Activated CD4-positive, alpha-beta T cell treated with anti-CD3 and anti-CD28 coated beads for 48 hours (primary cell): ENCODE results near the gene CREB3L2.
A peak's percentile ranks its signal among the peaks of the same experiment; 100 is the strongest.
"Not testable (repeated sequence)": the region's sequence is repeated elsewhere in the genome, so short reads cannot be mapped to it uniquely, and the experiment has no call there.

Experiments
- DNase-seq: peaks from one replicate; pipeline ENCODE4 v3.0.0-alpha.2; 2020

Gene CREB3L2, protein sequence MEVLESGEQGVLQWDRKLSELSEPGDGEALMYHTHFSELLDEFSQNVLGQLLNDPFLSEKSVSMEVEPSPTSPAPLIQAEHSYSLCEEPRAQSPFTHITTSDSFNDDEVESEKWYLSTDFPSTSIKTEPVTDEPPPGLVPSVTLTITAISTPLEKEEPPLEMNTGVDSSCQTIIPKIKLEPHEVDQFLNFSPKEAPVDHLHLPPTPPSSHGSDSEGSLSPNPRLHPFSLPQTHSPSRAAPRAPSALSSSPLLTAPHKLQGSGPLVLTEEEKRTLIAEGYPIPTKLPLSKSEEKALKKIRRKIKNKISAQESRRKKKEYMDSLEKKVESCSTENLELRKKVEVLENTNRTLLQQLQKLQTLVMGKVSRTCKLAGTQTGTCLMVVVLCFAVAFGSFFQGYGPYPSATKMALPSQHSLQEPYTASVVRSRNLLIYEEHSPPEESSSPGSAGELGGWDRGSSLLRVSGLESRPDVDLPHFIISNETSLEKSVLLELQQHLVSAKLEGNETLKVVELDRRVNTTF

DNA sequence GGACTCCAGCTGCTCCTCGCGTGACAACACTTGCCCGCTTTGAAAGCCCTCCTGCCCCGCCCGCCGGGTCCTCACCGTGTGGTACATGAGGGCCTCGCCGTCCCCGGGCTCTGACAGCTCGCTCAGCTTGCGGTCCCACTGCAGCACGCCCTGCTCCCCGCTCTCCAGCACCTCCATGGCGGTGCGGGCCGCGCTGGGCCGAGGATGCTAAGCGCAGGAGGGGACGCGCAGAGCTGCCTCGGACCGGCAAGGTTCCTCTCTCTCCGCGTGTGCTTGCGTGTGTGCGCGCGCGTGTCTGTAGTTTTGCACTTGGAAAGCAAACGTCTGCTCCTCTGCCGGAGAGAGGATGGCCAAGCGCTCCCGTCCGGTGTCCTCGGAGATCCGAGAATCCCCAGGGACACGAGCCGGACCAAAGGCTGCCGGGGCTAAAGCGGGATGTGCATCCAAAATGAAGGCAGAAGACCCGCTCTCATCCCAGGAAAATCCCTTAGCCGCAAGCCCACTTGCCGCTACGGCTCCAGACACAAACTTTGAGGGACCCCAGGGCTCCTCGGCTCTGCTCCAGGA is at the start of gene CREB3L2:
Gene CREB3L2, minus strand, starts transcription at position 558 of the 567 bp plus-strand sequence. Its CDS starts 381 bp downstream, at position 177.
- peak; percentile 77 for DNase-seq

DNA sequence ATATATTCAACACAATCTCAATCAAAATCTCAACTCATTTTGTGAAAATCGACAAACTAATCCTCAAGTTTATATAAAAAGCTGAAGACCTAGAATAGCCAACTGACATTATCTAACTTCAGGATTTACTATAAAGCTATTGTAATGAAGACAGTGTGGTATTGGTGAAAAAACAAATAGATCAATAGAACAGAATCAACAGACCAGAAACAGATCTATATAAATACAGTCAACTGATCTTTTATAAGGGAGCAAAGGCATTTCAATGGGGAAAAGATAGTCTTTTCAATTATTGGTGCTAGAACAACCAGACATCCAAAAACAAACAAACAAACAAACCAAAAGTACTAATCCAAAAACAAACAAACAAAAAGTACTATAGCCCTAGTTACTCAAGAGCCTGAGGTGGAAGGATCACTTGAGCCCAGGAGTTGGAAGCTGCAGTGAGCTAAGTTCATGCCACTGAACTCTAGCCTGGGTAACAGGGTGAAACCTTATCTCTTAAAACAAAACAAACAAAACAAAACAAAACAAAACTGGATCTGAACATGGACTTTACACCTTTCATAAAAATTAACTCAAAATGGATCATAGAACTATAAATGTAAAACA is 47.7 kb upstream of the CREB3L2 start:
- DNase-seq: no peak

DNA sequence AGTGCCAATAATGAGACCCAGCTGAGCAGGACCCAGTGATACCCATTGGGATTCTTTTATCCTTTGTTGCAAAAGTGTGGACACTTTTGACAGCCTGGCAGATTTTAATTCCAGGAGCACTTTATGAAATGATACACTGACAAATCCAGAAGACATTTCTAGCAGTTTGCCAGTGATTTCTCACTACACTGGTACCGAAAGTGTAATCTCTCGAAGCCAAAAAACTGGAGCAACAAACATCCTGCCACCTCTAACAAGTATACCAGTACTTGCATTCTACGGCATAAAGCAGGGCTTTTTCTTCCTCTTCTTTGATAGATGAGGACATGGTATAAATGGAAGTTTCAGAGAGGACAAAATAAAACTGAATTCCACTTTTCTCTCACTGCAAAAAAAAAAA is 46.0 kb upstream of the CREB3L2 start:
- DNase-seq: no peak

DNA sequence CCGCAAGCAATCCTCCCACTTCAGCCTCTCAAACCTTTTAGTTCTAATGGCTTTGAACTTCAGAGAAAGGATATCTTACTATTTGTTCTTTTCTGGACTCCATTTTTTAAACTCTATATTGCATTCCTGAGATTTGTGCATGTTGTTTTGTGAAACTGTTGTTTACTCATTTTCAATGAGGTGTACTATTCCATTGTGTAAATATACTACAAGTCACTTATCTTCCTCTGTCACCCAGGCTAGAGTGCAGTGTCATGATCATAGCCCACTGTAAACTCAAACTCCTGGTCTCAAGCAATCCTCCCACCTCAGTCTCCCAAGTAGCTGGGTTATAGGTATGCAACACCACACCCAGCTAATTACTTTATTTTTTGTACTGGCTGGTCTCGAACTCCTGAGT is 43.0 kb upstream of the CREB3L2 start:
- DNase-seq: no peak

DNA sequence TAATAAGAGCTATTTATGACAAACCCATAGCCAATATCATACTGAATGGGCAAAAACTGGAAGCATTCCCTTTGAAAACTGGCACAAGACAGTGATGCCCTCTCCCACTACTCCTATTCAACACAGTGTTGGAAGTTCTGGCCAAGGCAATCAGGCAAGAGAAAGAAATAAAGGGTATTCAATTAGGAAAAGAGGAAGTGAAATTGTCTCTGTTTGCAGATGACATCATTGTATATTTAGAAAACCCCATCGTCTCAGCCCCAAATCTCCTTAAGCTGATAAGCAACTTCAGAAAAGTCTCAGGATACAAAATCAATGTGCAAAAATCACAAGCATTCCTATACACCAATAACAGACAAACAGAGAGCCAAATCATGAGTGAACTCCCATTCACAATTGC is 38.2 kb upstream of the CREB3L2 start:
- DNase-seq: not testable (repeated sequence)

DNA sequence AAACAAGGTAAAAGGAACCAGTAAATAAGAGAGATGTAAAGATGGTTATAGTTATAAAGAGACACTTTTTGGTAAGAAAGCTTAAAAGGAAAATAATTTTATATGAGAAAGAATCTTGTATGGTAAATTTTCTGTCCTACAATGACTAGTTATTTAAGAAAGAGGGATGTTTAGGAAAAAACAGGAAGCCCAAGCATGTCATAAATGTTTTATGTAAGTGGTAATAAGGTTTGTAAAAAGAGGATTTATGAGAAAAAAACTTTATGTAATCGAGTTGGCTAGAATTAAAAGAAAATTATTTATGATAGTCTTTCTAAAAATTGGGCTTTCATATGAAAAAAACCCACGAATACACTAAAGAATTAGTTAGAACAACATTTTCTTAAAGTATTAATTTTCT is 34.2 kb upstream of the CREB3L2 start:
- no peak for DNase-seq

DNA sequence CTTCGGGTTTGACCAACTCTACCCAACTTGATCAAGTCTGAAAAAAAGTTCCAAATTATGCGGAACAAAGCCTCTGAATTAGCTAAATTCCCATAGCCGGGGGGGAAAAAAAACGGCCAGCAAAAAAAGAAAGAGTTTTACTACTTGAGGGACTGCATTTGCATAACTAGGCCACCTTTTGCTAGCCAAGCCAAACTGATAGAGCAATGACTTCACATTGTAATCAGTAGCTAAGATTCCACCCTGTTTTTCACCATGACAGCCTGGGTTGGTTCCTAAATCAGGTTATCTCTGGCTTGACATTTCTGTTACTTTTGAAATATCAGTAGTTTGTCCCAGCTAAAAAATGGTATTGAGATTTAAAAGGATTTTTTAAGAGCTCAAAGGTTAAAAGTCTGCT is 31.4 kb upstream of the CREB3L2 start:
- no peak for DNase-seq

DNA sequence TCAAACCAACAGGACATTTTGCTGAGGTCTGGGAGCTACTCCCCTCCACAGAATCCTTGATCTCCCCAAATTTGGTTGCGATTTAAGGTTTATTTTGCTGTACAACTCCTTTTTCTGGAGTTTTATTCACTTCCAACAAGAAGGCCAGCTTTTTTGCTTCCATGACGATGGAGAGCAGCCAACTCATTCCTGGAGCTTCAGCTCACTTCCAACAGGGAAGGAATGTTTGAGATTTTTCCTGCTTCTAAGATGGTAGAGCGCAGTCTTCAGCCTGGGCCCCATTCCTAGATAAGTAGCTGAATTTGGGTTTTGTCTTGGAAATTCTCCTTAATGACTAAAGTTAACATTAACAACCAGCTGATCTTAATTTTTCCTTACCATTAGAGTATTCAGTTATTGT is 30.9 kb upstream of the CREB3L2 start:
- DNase-seq: no peak

DNA sequence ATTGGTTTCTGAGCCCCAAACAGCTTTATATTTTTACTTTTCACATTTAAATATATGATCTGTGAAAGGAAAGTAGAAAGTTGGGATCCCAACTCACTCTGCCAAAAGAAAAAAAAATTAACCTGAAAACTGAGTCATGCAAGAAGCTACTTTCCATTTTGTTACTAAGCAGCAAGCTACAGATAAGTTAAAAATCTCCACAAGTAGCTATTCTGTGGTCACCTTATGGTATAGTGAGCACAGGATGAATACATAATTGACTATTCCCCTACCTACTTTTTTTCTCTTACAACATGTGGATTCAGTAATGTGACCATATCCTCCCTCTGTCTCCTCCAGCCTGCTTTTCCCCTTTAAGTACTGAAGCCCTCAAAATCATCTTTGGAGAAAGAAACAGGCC is 30.3 kb upstream of the CREB3L2 start:
- DNase-seq: no peak

DNA sequence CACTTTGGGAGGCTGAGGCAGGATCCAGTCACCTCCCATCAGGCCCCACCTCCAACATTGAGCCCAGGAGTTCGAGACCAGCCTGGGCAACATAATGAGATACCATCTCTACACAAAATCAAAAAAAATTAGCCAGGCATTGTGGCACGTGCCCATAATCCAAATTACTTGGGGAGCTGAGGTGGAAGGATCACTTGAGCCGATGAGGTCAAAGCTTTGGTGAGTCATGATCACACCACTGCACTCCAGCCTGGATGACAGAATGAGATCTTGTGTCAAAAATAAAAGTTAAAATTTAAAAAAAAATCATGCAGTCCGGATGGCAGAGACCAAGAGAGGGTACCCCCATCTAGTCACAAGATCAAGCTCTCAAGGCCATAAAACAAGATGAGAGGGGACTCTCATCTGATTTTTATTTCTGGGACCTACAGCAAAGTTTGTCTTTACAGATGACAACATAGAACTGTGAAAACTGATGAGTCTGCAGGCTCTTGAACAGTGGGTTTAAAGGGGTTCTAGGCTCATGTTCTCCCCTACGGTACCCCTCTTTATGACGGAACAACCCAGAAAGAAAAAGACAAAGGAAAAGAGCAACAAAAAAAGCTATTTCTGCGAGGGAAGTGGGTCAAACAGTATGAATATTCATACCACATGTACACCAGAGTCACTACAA is 28.9 kb upstream of the CREB3L2 start:
- DNase-seq: no peak

DNA sequence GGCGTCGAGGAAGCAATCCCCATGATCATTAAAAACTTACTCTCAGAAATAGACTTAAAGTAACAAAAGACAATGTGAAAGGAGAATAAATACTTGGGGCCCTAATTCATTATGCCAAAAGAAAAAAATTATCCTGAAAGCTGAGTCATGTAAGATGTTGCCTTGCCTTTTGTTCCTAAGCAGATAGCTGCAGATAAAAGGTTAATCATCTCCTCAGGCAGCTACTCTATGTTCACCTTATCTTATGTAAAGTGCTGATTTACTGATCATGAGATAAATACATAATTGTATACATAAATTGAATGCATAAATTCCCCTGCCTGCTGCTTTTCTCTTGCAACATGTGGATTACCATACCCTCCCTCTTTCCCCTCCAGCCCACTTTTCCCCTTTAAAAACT is 28.1 kb upstream of the CREB3L2 start:
- no peak for DNase-seq

DNA sequence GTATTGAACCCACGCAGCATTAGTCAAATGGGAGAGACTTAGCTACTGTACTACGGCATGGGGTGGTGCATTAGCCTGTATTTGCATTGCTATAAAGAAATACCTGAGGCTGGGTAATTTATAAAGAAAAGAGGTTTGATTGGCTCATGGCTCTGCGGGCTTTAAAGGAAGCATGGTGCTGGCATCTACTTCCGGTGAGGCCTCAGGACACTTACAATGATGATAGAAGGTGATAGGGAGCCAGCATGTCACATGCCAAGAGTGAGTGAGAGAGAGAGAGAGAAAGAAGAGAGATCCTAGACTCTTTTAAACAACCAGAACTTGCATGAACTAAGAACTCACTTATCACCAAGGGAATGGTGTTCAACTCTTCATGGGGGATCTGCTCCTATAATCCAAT is 27.2 kb upstream of the CREB3L2 start:
- no peak for DNase-seq

DNA sequence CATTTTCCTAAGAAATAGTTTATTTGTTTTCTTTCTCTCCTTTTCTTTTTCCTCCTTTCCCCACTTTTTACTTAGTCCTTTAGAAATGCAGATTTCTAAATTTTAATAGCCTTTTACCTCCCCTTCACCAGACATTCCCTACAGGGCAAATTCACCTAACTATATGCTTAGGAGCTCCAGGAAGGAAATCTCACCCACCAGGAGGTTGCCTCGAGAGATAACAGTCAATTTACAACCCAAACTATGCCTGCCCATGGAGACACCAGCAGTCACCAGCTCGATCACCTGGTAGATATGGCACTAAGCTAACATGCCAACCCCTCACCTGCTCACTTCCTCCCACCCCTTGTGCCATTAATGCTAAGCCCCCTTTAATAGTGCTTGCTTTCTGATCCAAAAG is 25.2 kb upstream of the CREB3L2 start:
- no peak for DNase-seq

DNA sequence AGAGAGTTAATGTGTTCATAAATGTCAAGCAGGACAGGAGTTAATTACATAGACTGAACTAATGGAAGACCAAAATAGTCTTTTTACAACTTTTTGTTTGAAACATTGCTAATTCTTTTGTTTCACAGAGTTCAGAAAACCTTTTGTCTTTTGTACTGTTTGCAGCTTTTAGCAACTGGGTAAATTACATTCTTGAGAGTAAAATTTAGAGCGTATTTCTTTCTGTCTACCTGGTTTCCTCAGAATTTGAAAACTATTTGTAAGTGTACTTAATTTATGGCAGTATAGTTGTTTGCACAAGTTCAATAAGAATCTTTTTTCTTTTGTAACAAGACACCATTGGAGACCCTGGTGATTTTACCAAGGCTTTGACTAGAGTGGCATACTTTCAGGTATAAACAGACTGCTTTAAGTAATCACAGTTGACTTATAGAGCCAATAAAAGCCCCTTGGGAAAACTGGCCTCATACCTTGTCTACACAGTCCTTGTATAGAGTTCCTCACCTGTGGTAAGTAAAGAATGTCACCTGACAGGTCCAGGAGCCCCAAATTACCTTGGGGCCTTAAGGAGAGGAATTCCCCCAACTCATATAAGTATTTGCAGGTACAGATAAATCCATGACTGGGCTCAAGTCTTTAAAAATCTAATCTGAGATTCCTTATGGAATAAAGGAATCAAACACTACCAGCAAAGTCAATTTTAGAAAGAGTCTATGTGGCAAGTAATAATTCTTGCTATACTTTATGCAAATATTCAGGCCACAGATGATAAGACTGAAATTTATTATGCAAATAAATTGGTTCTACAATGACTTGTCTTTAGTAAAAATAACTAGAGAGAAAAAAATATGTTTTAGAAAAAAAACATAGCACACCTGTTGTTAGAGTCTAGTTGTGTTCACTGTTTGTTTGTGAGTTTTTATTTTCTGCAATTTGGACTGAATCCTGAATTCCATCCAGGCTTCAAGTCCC is 23.6 kb upstream of the CREB3L2 start:
- DNase-seq: no peak

DNA sequence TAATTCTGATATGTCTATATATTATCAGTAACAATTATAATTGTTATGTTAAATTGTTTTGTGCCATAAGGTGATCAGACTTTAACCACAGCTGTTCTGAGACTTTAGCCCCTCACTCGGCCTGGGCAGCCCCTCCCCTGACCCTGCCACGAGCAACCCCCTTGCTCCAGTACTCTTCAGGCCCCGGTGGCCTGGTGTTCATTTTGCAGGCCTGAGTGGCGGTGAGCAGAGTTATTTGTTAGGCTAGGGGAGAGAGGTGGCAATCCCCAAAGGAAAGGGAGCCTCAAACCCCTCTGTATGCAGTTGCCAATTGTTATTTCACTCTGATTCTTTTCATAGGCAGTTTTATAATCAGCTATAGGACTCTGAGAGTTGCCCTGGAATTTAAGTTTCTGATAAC is 22.9 kb upstream of the CREB3L2 start:
- DNase-seq: no peak

DNA sequence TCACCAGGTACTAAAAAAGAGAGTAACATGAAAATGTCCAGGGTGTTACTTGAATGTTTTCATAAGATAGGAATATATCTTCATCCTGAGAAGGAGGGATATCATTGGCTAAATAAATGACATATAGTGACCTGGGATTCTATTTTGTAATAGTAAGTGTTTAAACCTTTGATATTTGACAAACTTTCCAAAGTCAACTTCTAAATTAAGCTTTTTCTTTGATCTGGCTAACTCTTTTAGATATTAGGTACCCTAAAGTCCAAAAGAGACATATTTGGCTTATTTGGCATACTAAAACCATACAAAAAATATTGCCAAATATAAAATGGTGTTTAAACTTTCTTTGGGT is 22.4 kb upstream of the CREB3L2 start:
- no peak for DNase-seq

DNA sequence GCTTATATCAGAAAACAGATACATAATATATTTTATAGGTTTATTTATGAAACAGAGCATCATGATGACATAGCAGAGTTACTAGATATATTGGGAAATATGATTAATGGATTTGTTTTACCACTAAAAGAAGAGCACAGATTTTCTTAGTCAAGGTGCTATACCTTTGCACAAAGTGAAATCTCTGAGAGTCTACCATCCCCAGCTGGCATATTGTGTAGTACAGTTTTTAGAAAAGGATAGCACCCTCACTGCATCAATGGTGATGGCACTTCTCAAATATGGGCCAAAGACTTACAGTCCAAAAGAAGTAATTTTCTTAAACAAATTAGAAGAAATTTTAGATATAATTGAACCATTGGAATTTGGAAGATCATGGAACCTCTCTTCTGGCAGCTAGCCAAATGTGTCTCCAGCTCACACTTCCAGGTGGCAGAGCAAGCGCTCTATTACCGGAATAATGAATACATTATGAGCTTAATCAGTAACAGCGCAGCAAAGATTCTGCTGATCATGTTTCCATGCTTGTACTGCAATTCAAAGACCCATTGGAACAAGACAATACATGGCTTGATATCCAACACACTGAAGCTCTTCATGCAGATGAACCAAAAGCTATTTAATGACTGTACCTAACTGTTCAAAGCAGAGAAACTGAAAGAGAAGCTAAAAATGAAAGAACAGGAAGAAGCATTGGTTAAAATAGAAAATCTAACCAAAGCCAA is 21.9 kb upstream of the CREB3L2 start:
- no peak for DNase-seq

DNA sequence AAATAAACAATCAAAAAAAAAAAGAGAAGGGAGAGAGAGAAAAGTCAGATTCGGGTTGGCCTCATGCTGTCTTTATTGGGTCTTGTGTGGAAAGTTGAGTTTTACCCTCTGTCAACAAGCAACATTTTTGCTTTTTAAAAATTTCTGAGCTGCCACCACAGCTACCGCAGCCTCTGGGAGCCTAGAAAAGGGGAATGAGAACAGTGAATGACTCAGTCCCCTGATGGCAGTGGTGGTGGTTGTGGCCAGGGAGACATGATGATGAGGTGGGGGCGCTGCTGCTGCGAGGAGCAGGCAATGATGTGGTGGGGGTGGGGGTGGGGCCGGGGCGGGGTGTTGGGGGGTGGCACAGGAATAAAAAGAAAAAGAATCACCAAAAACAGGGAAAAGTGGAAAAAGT is 20.0 kb upstream of the CREB3L2 start:
- no peak for DNase-seq

DNA sequence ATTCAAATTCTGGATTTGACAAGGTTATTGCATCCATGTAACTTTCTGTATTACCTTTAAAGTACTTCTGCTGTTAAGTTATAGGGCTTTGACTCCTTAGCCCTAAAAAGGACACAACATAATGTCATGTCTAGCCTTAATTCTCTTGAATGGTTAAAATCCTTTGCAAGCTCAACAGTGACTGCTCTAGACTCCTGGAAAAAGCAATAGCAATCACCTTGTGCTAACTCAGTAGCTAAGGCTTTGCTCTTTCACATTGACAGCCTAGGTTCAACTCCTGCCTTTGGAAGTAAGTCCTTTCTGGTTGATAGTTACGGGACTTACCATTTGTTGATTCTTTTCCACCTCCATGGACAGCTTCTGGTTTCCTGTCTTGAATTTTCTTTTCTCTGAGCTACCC is 16.1 kb upstream of the CREB3L2 start:
- DNase-seq: no peak

DNA sequence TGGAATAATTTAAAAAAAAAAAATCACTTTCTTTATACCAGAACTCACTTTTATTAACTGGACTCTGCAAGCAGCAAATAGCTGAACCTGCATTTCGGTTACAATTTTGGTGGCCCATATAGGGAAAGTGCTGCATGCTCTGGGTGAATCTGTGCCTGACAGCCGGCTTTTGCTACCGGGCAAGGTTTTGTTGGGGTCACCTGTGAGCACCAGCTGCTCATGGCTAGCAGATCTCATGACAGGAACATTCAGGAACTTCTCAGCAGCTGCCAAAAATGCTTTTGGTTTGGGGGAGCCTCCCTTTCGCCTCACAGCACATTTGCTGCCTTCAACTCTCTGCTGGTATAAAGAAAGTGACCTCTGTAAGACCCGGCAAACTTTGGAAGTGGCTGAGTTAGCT is 13.2 kb upstream of the CREB3L2 start:
- no peak for DNase-seq

DNA sequence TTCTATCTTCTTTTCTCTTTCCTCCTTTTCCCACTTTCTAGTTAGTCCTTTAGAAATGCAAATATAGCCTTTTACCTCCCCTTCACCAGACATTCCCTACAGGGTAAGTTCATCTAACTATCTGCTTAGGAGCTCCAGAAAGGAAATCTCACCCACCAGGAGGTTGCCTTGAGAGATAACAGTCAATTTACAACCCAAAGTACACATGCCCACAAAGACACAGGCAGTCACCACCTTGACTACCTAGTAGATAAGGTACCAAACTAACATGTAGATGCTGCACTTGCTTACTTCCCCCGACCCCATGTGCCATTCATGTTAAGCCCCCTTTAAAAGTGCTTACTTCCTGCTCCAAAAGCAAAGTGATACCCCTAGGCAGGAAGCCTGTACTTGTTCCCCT is 12.8 kb upstream of the CREB3L2 start:
- DNase-seq: no peak

DNA sequence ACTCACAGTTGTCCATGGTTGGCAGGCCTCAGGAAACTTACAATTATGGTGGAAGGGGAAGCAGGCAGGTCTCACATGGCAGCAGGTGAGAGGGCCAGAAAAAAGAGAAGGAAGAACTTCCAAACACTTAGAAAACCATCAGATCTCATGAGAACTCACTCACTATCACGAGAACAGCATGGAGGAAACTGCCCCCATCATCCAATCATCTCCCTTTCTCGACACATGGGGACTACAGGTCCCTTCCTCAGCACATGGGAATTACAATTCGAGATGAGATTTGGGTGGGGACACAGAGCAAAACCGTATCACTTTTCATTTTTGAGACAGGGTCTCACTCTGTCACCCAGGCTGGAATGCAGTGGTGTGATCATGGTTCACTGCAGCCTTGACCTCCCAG is 12.3 kb upstream of the CREB3L2 start:
- not testable (repeated sequence) for DNase-seq
